GM12878 (cell line): ENCODE data around the gene CEBPB. TPM values are rescaled to one million over a fixed set of nuclear protein-coding genes. Genes with fewer than 3 reads are reported as not detected.

Experiments used
- ATAC-seq: fragments of 200-7000 bp; cut with Tn5 transposase; 3 replicates; pipeline ENCODE4 v1.9.1; 2020; ENCODE audit warnings: mild to moderate bottlenecking, moderate library complexity
- BruUV-seq: library from RNA; stranded (reverse); fragments of 400-500 nt; replicated peaks from 2 replicates; lab custom pipeline; 2021; lab: Mats Ljungman, UMichigan
- CTCF ChIA-PET: fragments of 300-600 bp; sonication (Branson Sonifier 250); formaldehyde crosslinking; extraction: SDS; loops from one replicate; lab custom pipeline; 2021; ENCODE audit warnings: inconsistent platforms; lab: Yijun Ruan, JAX
- POLR2A ChIA-PET: fragments of 350-600 bp; formaldehyde crosslinking; extraction: SDS; loops from one replicate; lab custom pipeline; 2021; ENCODE audit warnings: inconsistent platforms; lab: Charles Lee
- RAD21 ChIA-PET: fragments of 300-600 bp; sonication (Branson Sonifier 250); formaldehyde crosslinking; loops from one replicate; lab custom pipeline; 2023; ENCODE audit warnings: antibody characterized with exemption; ENCODE audit not compliant: unreplicated experiment; lab: Charles Lee
- SMC1A ChIA-PET: fragments of 300-600 bp; sonication (Branson Sonifier 250); formaldehyde crosslinking; loops from one replicate; lab custom pipeline; 2023; ENCODE audit not compliant: unreplicated experiment, uncharacterized antibody; lab: Charles Lee
- DNase-seq: peaks from one replicate; pipeline ENCODE4 v3.0.0-alpha.2; 2011; ENCODE audit warnings: low read depth, low spot score
- FAIRE-seq: peaks from 3 replicates; lab custom pipeline; 2011; peaks lifted over from hg19 to GRCh38; lab: Jason Lieb, UNC
- H2AFZ ChIP-seq: 2 replicates; pipeline ENCODE4 v1.6.0; 2011; ENCODE audit warnings: low read depth, low read length, control low read depth; ENCODE audit not compliant: control insufficient read depth
- H3K27ac ChIP-seq: 2 replicates; pipeline ENCODE4 v1.5.1; 2011; ENCODE audit warnings: control low read depth; ENCODE audit not compliant: control insufficient read depth, insufficient read depth
- H3K27me3 ChIP-seq, 2 experiments: replicated peaks in 1 of 2; 2 replicates each; pipeline versions ENCODE4 v1.6.0 to v1.6.1; 2011; ENCODE audit warnings: low read length in 1 of 2; ENCODE audit not compliant: control insufficient read depth in 2 of 2, insufficient read depth in 2 of 2
- H3K36me3 ChIP-seq, 2 experiments: 2 replicates each; pipeline ENCODE4 v1.5.1; 2011; ENCODE audit warnings: low read length in 1 of 2; ENCODE audit not compliant: control insufficient read depth in 2 of 2, insufficient read depth in 2 of 2
- H3K4me1 ChIP-seq: 2 replicates; pipeline ENCODE4 v1.6.1; 2011; ENCODE audit warnings: mild to moderate bottlenecking, low read length, moderate library complexity, mixed read lengths; ENCODE audit not compliant: control insufficient read depth, insufficient read depth
- H3K4me2 ChIP-seq: 2 replicates; pipeline ENCODE4 v1.6.0; 2011; ENCODE audit warnings: control low read depth; ENCODE audit not compliant: control insufficient read depth, insufficient read depth
- H3K4me3 ChIP-seq: fragments of 200-600 bp; sonication (generic); 2 replicates; pipeline ENCODE4 v1.5.1; 2016
- H3K79me2 ChIP-seq: 2 replicates; pipeline ENCODE4 v1.6.0; 2011; ENCODE audit warnings: low read length; ENCODE audit not compliant: control insufficient read depth, insufficient read depth
- H3K9ac ChIP-seq: 2 replicates; pipeline ENCODE4 v1.8.0; 2011; ENCODE audit warnings: low read length, control low read depth, mixed read lengths; ENCODE audit not compliant: control insufficient read depth, insufficient read depth
- H3K9me3 ChIP-seq: replicated peaks from 3 replicates; pipeline ENCODE4 v1.5.1; 2011; ENCODE audit warnings: mild to moderate bottlenecking, low read length; ENCODE audit not compliant: control insufficient read depth, insufficient read depth
- H4K20me1 ChIP-seq: 2 replicates; pipeline ENCODE4 v1.6.0; 2011; ENCODE audit not compliant: control insufficient read depth, insufficient read depth
- ASH2L ChIP-seq: fragments of 300-600, 200-600 bp; sonication (generic); IDR thresholded peaks from 2 replicates; pipeline ENCODE4 v1.6.1; 2017; ENCODE audit warnings: low read depth, mild to moderate bottlenecking, borderline replicate concordance
- BACH1 ChIP-seq: fragments of 450-650 bp; IDR thresholded peaks from 2 replicates; pipeline ENCODE4 v1.6.1; 2017; ENCODE audit warnings: mild to moderate bottlenecking, borderline replicate concordance
- CBX3 ChIP-seq: fragments of 200-600 bp; sonication (generic); IDR thresholded peaks from 2 replicates; pipeline ENCODE4 v1.6.1; 2016; ENCODE audit warnings: low read depth, borderline replicate concordance
- CEBPB ChIP-seq, 2 experiments: fragments of 150-350 bp in 1 of 2; IDR thresholded peaks; 2 replicates each; pipeline ENCODE4 v1.6.1; 2012 to 2014; ENCODE audit warnings: low read depth in 2 of 2, low read length in 2 of 2, borderline replicate concordance in 1 of 2, inconsistent platforms in 1 of 2
- CREB1 ChIP-seq: IDR thresholded peaks from 2 replicates; pipeline ENCODE4 v1.6.1; 2012; ENCODE audit warnings: low read depth, mild to moderate bottlenecking, inconsistent platforms
- E2F8 ChIP-seq: fragments of 450-650 bp; IDR thresholded peaks from 2 replicates; pipeline ENCODE4 v1.6.1; 2018; ENCODE audit warnings: mild to moderate bottlenecking, low read depth, moderate library complexity; ENCODE audit not compliant: partially characterized antibody
- HDGF ChIP-seq: fragments of 450-650 bp; IDR thresholded peaks from 2 replicates; pipeline ENCODE4 v1.6.1; 2016; ENCODE audit warnings: antibody characterized with exemption
- IKZF1 ChIP-seq: fragments of 450-650 bp; conservative IDR thresholded peaks from 2 replicates; pipeline ENCODE4 v1.6.1; 2017; ENCODE audit warnings: antibody characterized with exemption, mild to moderate bottlenecking
- MXI1 ChIP-seq: fragments of 150-350 bp; IDR thresholded peaks from 2 replicates; pipeline ENCODE4 v1.6.1; 2011; ENCODE audit warnings: low read depth, mild to moderate bottlenecking, inconsistent platforms, low read length, improper control_type of control experiment
- POLR2AphosphoS2 ChIP-seq: IDR thresholded peaks from 2 replicates; pipeline ENCODE4 v1.6.1; 2011; ENCODE audit warnings: low read depth, mild to moderate bottlenecking, low read length, improper control_type of control experiment, moderate library complexity
- POLR2AphosphoS5 ChIP-seq: IDR thresholded peaks from 2 replicates; pipeline ENCODE4 v1.6.1; 2011; ENCODE audit warnings: mild to moderate bottlenecking, low read length, inconsistent platforms
- RBBP5 ChIP-seq: fragments of 200-600 bp; sonication (generic); conservative IDR thresholded peaks from 2 replicates; pipeline ENCODE4 v1.6.1; 2016
- SIN3A ChIP-seq: IDR thresholded peaks from 2 replicates; pipeline ENCODE4 v1.6.1; 2012; ENCODE audit warnings: low read depth, low read length, improper control_type of control experiment
- SP1 ChIP-seq: IDR thresholded peaks from one replicate; pipeline ENCODE4 v1.6.1; 2011; ENCODE audit warnings: low read depth, low read length
- TAF1 ChIP-seq: IDR thresholded peaks from 2 replicates; pipeline ENCODE4 v1.6.1; 2011; ENCODE audit warnings: mild to moderate bottlenecking, low read depth, low read length, borderline replicate concordance
- ZBTB40 ChIP-seq: fragments of 450-650 bp; IDR thresholded peaks from 2 replicates; pipeline ENCODE4 v1.6.1; 2016; ENCODE audit warnings: mild to moderate bottlenecking, moderate library complexity, borderline replicate concordance
- WGBS: methylation state at CpG from one replicate; pipeline ENCODE4 v1.1.6; 2016; ENCODE audit warnings: low lambda C conversion rate; ENCODE audit not compliant: insufficient replicate concordance, insufficient coverage; ENCODE audit errors: missing lambda C conversion rate; 5-methylcytosine and 5-hydroxymethylcytosine counted together
- in situ Hi-C: fragments of 300-500 bp; cut with MboI; formaldehyde crosslinking; loops from 9 replicates; pipeline ENCODE4 v1.14.3; 2018; ENCODE audit warnings: mixed read lengths
- intact Hi-C: fragments of 100-400 bp; cut with micrococcal nuclease; formaldehyde crosslinking; loops from one replicate; pipeline ENCODE4 v1.14.2; 2022; ENCODE audit not compliant: unreplicated experiment
- polyA plus RNA-seq, 11 experiments: library from polyadenylated mRNA; depleted of rRNA in 4 of 11; unstranded in 6 of 11; stranded (reverse) in 5 of 11; fragments of >200 nt; fragmentation: Nextera tagmentation in 4 of 11; fragmentation: Illumina TruSeq in 1 of 11; extraction: Ambion mirVana in 4 of 11; extraction: Trizol in 1 of 11; gene quantifications; 1 replicate in 1 of 11; 2 replicates in 10 of 11; pipeline versions ENCODE4 v1.2.1 to v1.2.3, GENCODE V29; 2011 to 2016; ENCODE audit warnings: inconsistent platforms in 2 of 11, missing spikeins in 2 of 11, low read depth in 1 of 11
- total RNA-seq, 4 experiments: library from RNA; depleted of rRNA in 3 of 4; stranded (reverse); fragments of >200 nt in 3 of 4; fragmentation: Illumina TruSeq in 1 of 4; extraction: Trizol in 1 of 4; gene quantifications; 2 replicates each; pipeline versions ENCODE4 v1.2.1 to v1.2.3, GENCODE V29; 2013 to 2021

Gene CEBPB
- total and polyA plus RNA-seq, 10 of the 15 experiments (the other 5 are each of a cell fraction or from before 2014, with no cell fraction given), result 0.18 to 8.8 (median 1.6) TPM

GRCh38 chr20:50153500-50154377 is 36.9 kb upstream of the CEBPB start, which contains the start of gene PEDS1:
TSS of gene PEDS1 (minus strand) at chr20:50153723. CDS start at chr20:50153637, 86 bp downstream.
- 2% methylated on average over 88 of the region's 99 CpGs for WGBS
- RAD21 ChIA-PET, result interaction anchor here (0.9 to 3.6 kb wide), 11 partner anchors 13 to 175 kb away, joined by 3 to 19 read pairs (median 9); partner anchors contain the start of gene UBE2V1
- TF ChIP-seq IKZF1 (peak; percentile 83), CREB1 (no peak), CBX3 (no peak), CEBPB (IDR thresholded peaks at IDR 0.05; ENCODE audit: borderline replicate concordance in 1 of 2, low read depth in 2 of 2, low read length in 2 of 2) (no peak), E2F8 (no peak), SIN3A (no peak), POLR2AphosphoS5 (peak; percentile 76), POLR2AphosphoS2 (peak; percentile 65; the same call in 1 of the 2 replicates), SP1 (peak; percentile 71), RBBP5 (no peak), HDGF (no peak), ASH2L (no peak), TAF1 (peak; percentile 55; the same call in 1 of the 2 replicates), ZBTB40 (no peak), BACH1 (peak; percentile 74), MXI1 (peak; percentile 76; the same call in 1 of the 2 replicates)

More at GRCh38 chr20:50153500-50154377, 36.9 kb upstream of the CEBPB start, which contains the start of gene PEDS1:
- no peaks in the 10 kb centered on the region for H4K20me1 ChIP-seq
- peak within 1 kb of the TSS; percentile 99 for H3K4me2 ChIP-seq
- peak within 1 kb of the TSS; percentile 94 for H2AFZ ChIP-seq
- no peaks in the 10 kb centered on the region for H3K9me3 ChIP-seq
- H3K79me2 ChIP-seq, result peaks cover 37% of the 10 kb centered on the region
- H3K27ac ChIP-seq, result peak within 1 kb of the TSS; percentile 75
- BruUV-seq, result no TSS peak
- FAIRE-seq, result peak; percentile 92
- ChIA-PET SMC1A (interaction anchor here (0.6 to 3.6 kb wide), 12 partner anchors 9 to 280 kb away, joined by 3 to 28 read pairs (median 4); no protein-coding TSS in a partner anchor), CTCF (interaction anchor here (0.7 to 5.5 kb wide), 14 partner anchors 8 to 177 kb away, joined by 3 to 49 read pairs (median 7); partner anchors contain the start of gene UBE2V1), POLR2A (interaction anchor here (0.5 to 3.3 kb wide), 14 partner anchors 9 to 804 kb away, joined by 3 to 34 read pairs (median 4); partner anchors contain the start of genes DPM1, RNF114 and UBE2V1)
- intact Hi-C loops, result loop anchor here (5.0 kb wide), 1 partner anchor 41 kb away; the partner anchor contains the start of gene UBE2V1
- H3K4me1 ChIP-seq, result peaks cover 8% of the 10 kb centered on the region
- DNase-seq, result peak; percentile 45
- peak within 1 kb of the TSS; percentile 98 for H3K4me3 ChIP-seq
- H3K27me3 ChIP-seq, result no peaks in the 10 kb centered on the region
- in situ Hi-C loops, result no loop called here
- H3K36me3 ChIP-seq, result peaks cover 0 to 3% of the 10 kb centered on the region in 2 experiments; a peak in 1 of 4 replicates
- peak; percentile 98 for ATAC-seq
- H3K9ac ChIP-seq, result peak within 1 kb of the TSS; percentile 95
